ENCODE data around the gene ANTXR2. TPM values are rescaled to one million over a fixed set of nuclear protein-coding genes. Genes with fewer than 3 reads are reported as not detected.

ANTXR2 gene
- total RNA-seq, 1 donor from 2014 or later = 28.3 TPM

- no peaks in the 10 kb centered on the region for H3K4me1 Mint-ChIP-seq
- no peak overlapping the region for H3K4me3 ChIP-seq
- H4K20me1 ChIP-seq (ENCODE audit: low read depth) = no peaks in the 10 kb centered on the region
- no peaks in the 10 kb centered on the region for H3K27me3 Mint-ChIP-seq (ENCODE audit: insufficient read depth, low read depth)
- no peaks in the 10 kb centered on the region for H3K79me2 ChIP-seq (ENCODE audit: low read depth)
- no peaks in the 10 kb centered on the region for H3K36me3 ChIP-seq
- H3K36me3 Mint-ChIP-seq = no peaks in the 10 kb centered on the region
- no peaks in the 10 kb centered on the region for H3K9me3 Mint-ChIP-seq
- DNase-seq (ENCODE audit: low spot score) = no peak
- no peaks in the 10 kb centered on the region for H3K9me3 ChIP-seq (ENCODE audit: low read depth)
- TF ChIP-seq CTCF (IDR thresholded peaks at IDR 0.05) (no peak), EZH2phosphoT487 (IDR thresholded peaks at IDR 0.05) (no peak), EZH2 (IDR thresholded peaks at IDR 0.05) (no peak)
- H2AFZ ChIP-seq (replicated peaks) = no peak overlapping the region
- no peak overlapping the region for H3K9ac ChIP-seq
- no peak overlapping the region for H3K4me2 ChIP-seq
- H3K27ac Mint-ChIP-seq = no peak overlapping the region
- H3K27me3 ChIP-seq = no peaks in the 10 kb centered on the region
- no peak overlapping the region for H3K27ac ChIP-seq
- no peak overlapping the region for H3K4me3 Mint-ChIP-seq
- no peaks in the 10 kb centered on the region for H3F3A ChIP-seq (ENCODE audit: low read depth)
- H3K4me1 ChIP-seq = no peaks in the 10 kb centered on the region
These were observed 9.7 kb upstream of the ANTXR2 start for GRCh38 chr4:80082693-80083092.

DNA sequence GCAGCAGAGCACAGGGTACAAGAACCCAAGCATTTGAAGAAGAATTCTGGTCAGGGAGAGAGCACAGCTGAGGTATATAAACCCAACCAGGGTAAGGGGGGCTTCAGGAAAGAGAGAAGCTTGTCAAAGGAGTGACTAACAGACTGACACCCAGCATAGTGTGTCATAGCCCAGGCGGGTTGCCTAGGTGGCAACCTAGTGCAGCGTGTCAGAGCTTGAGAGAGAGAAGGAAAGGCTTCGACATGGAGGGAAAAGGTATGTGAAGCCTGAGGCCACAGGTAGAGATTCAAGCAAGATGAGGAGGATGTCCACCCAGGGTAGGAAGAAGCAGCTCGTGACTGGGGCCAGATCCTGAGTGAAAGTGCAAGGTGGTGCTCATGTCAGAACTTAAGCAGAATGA is 8.5 kb upstream of the ANTXR2 start:
- no peak for DNase-seq (ENCODE audit: low spot score)
- H3K4me3 Mint-ChIP-seq = no peak overlapping the region
- H3K36me3 Mint-ChIP-seq = no peaks in the 10 kb centered on the region
- Histone ChIP-seq H3K4me1 (no peaks in the 10 kb centered on the region), H3K27me3 (no peaks in the 10 kb centered on the region), H3K4me3 (no peak overlapping the region), H3K4me2 (no peak overlapping the region), H3K79me2 (ENCODE audit: low read depth) (no peaks in the 10 kb centered on the region), H3K27ac (no peak overlapping the region), H2AFZ (replicated peaks) (no peak overlapping the region), H3K36me3 (no peaks in the 10 kb centered on the region), H3K9me3 (ENCODE audit: low read depth) (no peaks in the 10 kb centered on the region), H4K20me1 (ENCODE audit: low read depth) (no peaks in the 10 kb centered on the region), H3K9ac (no peak overlapping the region), H3F3A (ENCODE audit: low read depth) (no peaks in the 10 kb centered on the region)
- TF ChIP-seq CTCF (IDR thresholded peaks at IDR 0.05) (no peak), EZH2phosphoT487 (IDR thresholded peaks at IDR 0.05) (no peak), EZH2 (IDR thresholded peaks at IDR 0.05) (no peak)
- H3K27ac Mint-ChIP-seq = no peak overlapping the region
- no peaks in the 10 kb centered on the region for H3K9me3 Mint-ChIP-seq
- H3K27me3 Mint-ChIP-seq (ENCODE audit: insufficient read depth, low read depth) = no peaks in the 10 kb centered on the region
- no peaks in the 10 kb centered on the region for H3K4me1 Mint-ChIP-seq

- H3K27me3 ChIP-seq = peaks cover 5% of the 10 kb centered on the region
- DNase-seq (ENCODE audit: low spot score) = no peak
- H3K4me1 ChIP-seq = no peaks in the 10 kb centered on the region
These were observed 6.4 kb upstream of the ANTXR2 start for GRCh38 chr4:80079255-80079923.

More at GRCh38 chr4:80079255-80079923, 6.4 kb upstream of the ANTXR2 start:
- no peaks in the 10 kb centered on the region for H3K9me3 ChIP-seq (ENCODE audit: low read depth)
- H3K79me2 ChIP-seq (ENCODE audit: low read depth) = no peaks in the 10 kb centered on the region
- no peaks in the 10 kb centered on the region for H4K20me1 ChIP-seq (ENCODE audit: low read depth)
- no peak overlapping the region for H3K9ac ChIP-seq
- no peaks in the 10 kb centered on the region for H3K36me3 ChIP-seq
- no peaks in the 10 kb centered on the region for H3K36me3 Mint-ChIP-seq
- H3K4me3 Mint-ChIP-seq = no peak overlapping the region
- H3K4me2 ChIP-seq = no peak overlapping the region
- no peaks in the 10 kb centered on the region for H3K4me1 Mint-ChIP-seq
- H3K27ac Mint-ChIP-seq = no peak overlapping the region
- no peak overlapping the region for H3K4me3 ChIP-seq
- no peaks in the 10 kb centered on the region for H3F3A ChIP-seq (ENCODE audit: low read depth)
- H3K9me3 Mint-ChIP-seq = no peaks in the 10 kb centered on the region
- H2AFZ ChIP-seq (replicated peaks) = no peak overlapping the region
- no peak for TF ChIP-seq CTCF (IDR thresholded peaks at IDR 0.05)
- no peak for TF ChIP-seq EZH2 (IDR thresholded peaks at IDR 0.05)
- TF ChIP-seq EZH2phosphoT487 (IDR thresholded peaks at IDR 0.05) = no peak
- H3K27ac ChIP-seq = no peak overlapping the region
- peaks cover 2% of the 10 kb centered on the region for H3K27me3 Mint-ChIP-seq (ENCODE audit: insufficient read depth, low read depth)

Data from neural progenitor cell (in vitro differentiated cells).